ENCODE measurements around the gene CNDP2. TPM values are rescaled to one million over a fixed set of nuclear protein-coding genes. Genes with fewer than 3 reads are reported as not detected.

Gene CNDP2
- total RNA-seq, 1 donor from 2014 or later, result 197 TPM

GRCh38 chr18:74507097-74507881, 11.1 kb downstream of the CNDP2 start:
- H3K27ac Mint-ChIP-seq, result peak overlapping the region; percentile 50
- DNase-seq (ENCODE audit: extremely low spot score, unreplicated experiment), result peak; percentile 67
- H3K4me3 Mint-ChIP-seq, result no peak overlapping the region
- H3K27me3 Mint-ChIP-seq, result no peaks in the 10 kb centered on the region
- TF ChIP-seq CTCF (conservative IDR thresholded peaks at IDR 0.05), result no peak
- no peaks in the 10 kb centered on the region for H3K9me3 Mint-ChIP-seq
- H3K4me1 Mint-ChIP-seq (ENCODE audit: unreplicated experiment), result no peaks in the 10 kb centered on the region
- H3K36me3 Mint-ChIP-seq, result peaks cover 30% of the 10 kb centered on the region

GRCh38 chr18:74507927-74508326, 11.8 kb downstream of the CNDP2 start:
- no peak overlapping the region for H3K4me3 Mint-ChIP-seq
- peak overlapping the region; percentile 16 for H3K27ac Mint-ChIP-seq
- peaks cover 30% of the 10 kb centered on the region for H3K36me3 Mint-ChIP-seq
- DNase-seq (ENCODE audit: extremely low spot score, unreplicated experiment), result peak; percentile 52
- no peaks in the 10 kb centered on the region for H3K27me3 Mint-ChIP-seq
- TF ChIP-seq CTCF (conservative IDR thresholded peaks at IDR 0.05), result no peak
- no peaks in the 10 kb centered on the region for H3K9me3 Mint-ChIP-seq
- no peaks in the 10 kb centered on the region for H3K4me1 Mint-ChIP-seq (ENCODE audit: unreplicated experiment)

GRCh38 chr18:74508366-74508765, 12.2 kb downstream of the CNDP2 start:
- H3K9me3 Mint-ChIP-seq, result no peaks in the 10 kb centered on the region
- peaks cover 30% of the 10 kb centered on the region for H3K36me3 Mint-ChIP-seq
- no peak overlapping the region for H3K4me3 Mint-ChIP-seq
- DNase-seq (ENCODE audit: extremely low spot score, unreplicated experiment), result peak; percentile 10
- no peak for TF ChIP-seq CTCF (conservative IDR thresholded peaks at IDR 0.05)
- H3K4me1 Mint-ChIP-seq (ENCODE audit: unreplicated experiment), result no peaks in the 10 kb centered on the region
- peak overlapping the region; percentile 21 for H3K27ac Mint-ChIP-seq
- H3K27me3 Mint-ChIP-seq, result no peaks in the 10 kb centered on the region

GRCh38 chr18:74508821-74509225, 12.7 kb downstream of the CNDP2 start:
- peak overlapping the region; percentile 21 for H3K27ac Mint-ChIP-seq
- no peaks in the 10 kb centered on the region for H3K4me1 Mint-ChIP-seq (ENCODE audit: unreplicated experiment)
- TF ChIP-seq CTCF (conservative IDR thresholded peaks at IDR 0.05), result no peak
- no peaks in the 10 kb centered on the region for H3K27me3 Mint-ChIP-seq
- H3K9me3 Mint-ChIP-seq, result no peaks in the 10 kb centered on the region
- H3K36me3 Mint-ChIP-seq, result peaks cover 30% of the 10 kb centered on the region
- no peak overlapping the region for H3K4me3 Mint-ChIP-seq
- DNase-seq (ENCODE audit: extremely low spot score, unreplicated experiment), result peak; percentile 31

GRCh38 chr18:74509856-74510769, 13.9 kb downstream of the CNDP2 start:
- Mint-ChIP-seq H3K9me3 (no peaks in the 10 kb centered on the region), H3K4me1 (ENCODE audit: unreplicated experiment) (no peaks in the 10 kb centered on the region), H3K4me3 (no peak overlapping the region), H3K27ac (no peak overlapping the region), H3K36me3 (peaks cover 36% of the 10 kb centered on the region), H3K27me3 (no peaks in the 10 kb centered on the region)
- no peak for TF ChIP-seq CTCF (conservative IDR thresholded peaks at IDR 0.05)
- DNase-seq (ENCODE audit: extremely low spot score, unreplicated experiment), result no peak

All from type B pancreatic cell (in vitro differentiated cells).